Measurements from ENCODE around the gene CHRNA4. TPM values are rescaled to one million over a fixed set of nuclear protein-coding genes. Genes with fewer than 3 reads are reported as not detected.

Gene CHRNA4
- total and polyA plus RNA-seq, 2 of the 13 experiments (the other 11 are each of a cell fraction or from before 2014, with no cell fraction given) = not detected

GRCh38 chr20:63314015-63314471 is 47.1 kb downstream of the CHRNA4 start:
- FAIRE-seq (no peak), ATAC-seq (no peak), DNase-seq (ENCODE audit: low spot score) (no peak)
- TF ChIP-seq ZNF552 (CRISPR knock-in tag; IDR thresholded peaks at IDR 0.05; ENCODE audit: borderline replicate concordance) (no peak), ZNF207 (IDR thresholded peaks at IDR 0.05; ENCODE audit: borderline replicate concordance) (no peak), USF2 (IDR thresholded peaks at IDR 0.05; ENCODE audit: low read depth, low read length) (0 out of 2 replicates have a peak, but pooled peaks have one; percentile 33), USF2 (CRISPR knock-in tag; IDR thresholded peaks at IDR 0.05; ENCODE audit: borderline replicate concordance) (no peak)
- CTCF ChIA-PET (ENCODE audit: low intra/inter-chr PET ratio, low total read pairs) = no interaction called here
- no TSS peak for BruUV-seq (replicated peaks)
- H4K20me1 ChIP-seq (ENCODE audit: insufficient read depth, low read length) = peaks cover 12% of the 10 kb centered on the region; the same call in 1 of the 2 replicates
- WGBS (ENCODE audit: low lambda C conversion rate) = 0% methylated on average over 2 of the region's 9 CpGs
- H3K4me1 ChIP-seq (ENCODE audit: insufficient read depth, low read length) = no peaks in the 10 kb centered on the region
- H3K79me2 ChIP-seq (ENCODE audit: insufficient read depth, low read length) = no peaks in the 10 kb centered on the region
- no peaks in the 10 kb centered on the region for H3K36me3 ChIP-seq (replicated peaks in 1 of 2; ENCODE audit: control insufficient read depth in 1 of 2, insufficient read depth in 2 of 2, low read length in 2 of 2)
- H3K27ac ChIP-seq (ENCODE audit: extremely low read length, insufficient read depth, low read length) = no peak overlapping the region
- intact Hi-C loops (cut with micrococcal nuclease; ENCODE audit: unreplicated experiment) = no loop called here
- H3K27me3 ChIP-seq (ENCODE audit: control insufficient read depth in 1 of 2, insufficient read depth in 2 of 2, low read length in 2 of 2) = peaks cover 9 to 59% of the 10 kb centered on the region in 2 experiments
- H3K9ac ChIP-seq (ENCODE audit: insufficient read depth, low read depth, low read length) = no peak overlapping the region
- POLR2A ChIA-PET = no interaction called here
- no peak overlapping the region for H2AFZ ChIP-seq (ENCODE audit: low read length)
- no peaks in the 10 kb centered on the region for H3K9me3 ChIP-seq (ENCODE audit: low read length)
- no peak overlapping the region for H3K4me2 ChIP-seq (ENCODE audit: low read depth, low read length)
- in situ Hi-C loops (cut with HindIII; ENCODE audit: extremely low pct_ligation_motif_present, low pct_unique_long_range_greater_than_20kb) = no loop called here
- no peak overlapping the region for H3K4me3 ChIP-seq (replicated peaks in 1 of 3; ENCODE audit: insufficient read depth in 1 of 3, low read depth in 2 of 3, low read length in 3 of 3)

- CTCF ChIA-PET (ENCODE audit: low intra/inter-chr PET ratio, low total read pairs) = no interaction called here
- no TSS peak for BruUV-seq (replicated peaks)
- intact Hi-C loops (cut with micrococcal nuclease; ENCODE audit: unreplicated experiment) (no loop called here), in situ Hi-C loops (cut with HindIII; ENCODE audit: extremely low pct_ligation_motif_present, low pct_unique_long_range_greater_than_20kb) (no loop called here)
- Histone ChIP-seq H3K9me3 (ENCODE audit: low read length) (no peaks in the 10 kb centered on the region), H3K4me1 (ENCODE audit: insufficient read depth, low read length) (no peaks in the 10 kb centered on the region), H3K4me3 (replicated peaks in 1 of 3; ENCODE audit: insufficient read depth in 1 of 3, low read depth in 2 of 3, low read length in 3 of 3) (no peak overlapping the region), H4K20me1 (ENCODE audit: insufficient read depth, low read length) (peaks cover 12% of the 10 kb centered on the region; the same call in 1 of the 2 replicates), H3K36me3 (replicated peaks in 1 of 2; ENCODE audit: control insufficient read depth in 1 of 2, insufficient read depth in 2 of 2, low read length in 2 of 2) (no peaks in the 10 kb centered on the region), H3K27ac (ENCODE audit: extremely low read length, insufficient read depth, low read length) (no peak overlapping the region), H2AFZ (ENCODE audit: low read length) (no peak overlapping the region), H3K79me2 (ENCODE audit: insufficient read depth, low read length) (no peaks in the 10 kb centered on the region), H3K27me3 (ENCODE audit: control insufficient read depth in 1 of 2, insufficient read depth in 2 of 2, low read length in 2 of 2) (peaks cover 11 to 65% of the 10 kb centered on the region in 2 experiments), H3K4me2 (ENCODE audit: low read depth, low read length) (no peak overlapping the region), H3K9ac (ENCODE audit: insufficient read depth, low read depth, low read length) (no peak overlapping the region)
- WGBS (ENCODE audit: low lambda C conversion rate) = 18% methylated on average over 15 of the region's 25 CpGs
- TF ChIP-seq ZNF343 (CRISPR knock-in tag; IDR thresholded peaks at IDR 0.05) (no peak), PCBP1 (IDR thresholded peaks at IDR 0.05; ENCODE audit: borderline replicate concordance, low read depth, low read length) (0 out of 2 replicates have a peak, but pooled peaks have one; percentile 30), HNF4A (CRISPR knock-in tag; IDR thresholded peaks at IDR 0.05) (no peak), HMG20A (CRISPR knock-in tag; IDR thresholded peaks at IDR 0.05; ENCODE audit: borderline replicate concordance) (no peak), ZNF501 (CRISPR knock-in tag; IDR thresholded peaks at IDR 0.05) (no peak), SRSF1 (optimal IDR thresholded peaks at IDR 0.05; ENCODE audit: low read depth, low read length) (peak; percentile 44)
- FAIRE-seq (no peak), DNase-seq (ENCODE audit: low spot score) (no peak), ATAC-seq (peak; percentile 23)
- POLR2A ChIA-PET = no interaction called here
Measured at GRCh38 chr20:63313349-63314014, 47.7 kb downstream of the CHRNA4 start.
